Activated B cell treated with CpG ODN at 0.5 μM for 24 hours (primary cell): ENCODE measurements around the gene PSMB5. TPM values are rescaled to one million over a fixed set of nuclear protein-coding genes. Genes with fewer than 3 reads are reported as not detected.

Experiments
- ATAC-seq: fragments of 200-7000 bp; cut with Tn5 transposase; one replicate; pipeline ENCODE4 v1.10.0; 2021; ENCODE audit warnings: low read depth, mild to moderate bottlenecking, moderate library complexity
- CTCF ChIA-PET: fragments of 350-600 bp; sonication (Branson Sonifier 250); formaldehyde crosslinking; loops from one replicate; lab custom pipeline; 2021; ENCODE audit warnings: antibody characterized with exemption; lab: Charles Lee
- POLR2A ChIA-PET: fragments of 350-600 bp; sonication (Branson Sonifier 250); formaldehyde crosslinking; loops from one replicate; lab custom pipeline; 2021; ENCODE audit warnings: antibody characterized with exemption; lab: Charles Lee
- DNase-seq: peaks from one replicate; pipeline ENCODE4 v3.0.0; 2022
- H3K27ac Mint-ChIP-seq: one replicate; pipeline ENCODE4 v1.8.0; 2020; ENCODE audit warnings: mixed read lengths
- H3K27me3 Mint-ChIP-seq: one replicate; pipeline ENCODE4 v1.8.0; 2021; ENCODE audit warnings: mixed read lengths
- H3K36me3 Mint-ChIP-seq: one replicate; pipeline ENCODE4 v1.8.0; 2021; ENCODE audit warnings: low read depth, mixed read lengths
- H3K4me1 Mint-ChIP-seq: one replicate; pipeline ENCODE4 v1.8.0; 2021; ENCODE audit warnings: mixed read lengths
- H3K4me3 Mint-ChIP-seq: one replicate; pipeline ENCODE4 v1.8.0; 2020; ENCODE audit warnings: mild to moderate bottlenecking, mixed read lengths
- H3K9me3 Mint-ChIP-seq: one replicate; pipeline ENCODE4 v1.8.0; 2020; ENCODE audit warnings: mixed read lengths
- intact Hi-C: fragments of 100-400 bp; cut with micrococcal nuclease; formaldehyde crosslinking; loops from one replicate; pipeline ENCODE4 v1.15.1; 2024
- total RNA-seq: library from RNA; stranded (reverse); gene quantifications from 2 replicates; pipeline ENCODE4 v1.2.3, GENCODE V29; 2022
- TF ChIP-seq, protein P1 (sequence below): fragments of 200-600 bp; IDR thresholded peaks from one replicate; pipeline ENCODE4 v1.8.0; 2022; ENCODE audit warnings: antibody characterized with exemption, mild to moderate bottlenecking

Gene PSMB5
- total RNA-seq, 1 donor from 2014 or later = 53.3 TPM

GRCh38 chr14:23051141-23052057 lies 16.7 kb upstream of the PSMB5 start:
- Mint-ChIP-seq H3K36me3 (no peaks in the 10 kb centered on the region), H3K9me3 (no peaks in the 10 kb centered on the region), H3K27me3 (peaks cover 2% of the 10 kb centered on the region), H3K27ac (no peak overlapping the region), H3K4me3 (no peak overlapping the region), H3K4me1 (peaks cover 6% of the 10 kb centered on the region)
- DNase-seq (no peak), ATAC-seq (no peak)
- TF ChIP-seq, protein P1, sequence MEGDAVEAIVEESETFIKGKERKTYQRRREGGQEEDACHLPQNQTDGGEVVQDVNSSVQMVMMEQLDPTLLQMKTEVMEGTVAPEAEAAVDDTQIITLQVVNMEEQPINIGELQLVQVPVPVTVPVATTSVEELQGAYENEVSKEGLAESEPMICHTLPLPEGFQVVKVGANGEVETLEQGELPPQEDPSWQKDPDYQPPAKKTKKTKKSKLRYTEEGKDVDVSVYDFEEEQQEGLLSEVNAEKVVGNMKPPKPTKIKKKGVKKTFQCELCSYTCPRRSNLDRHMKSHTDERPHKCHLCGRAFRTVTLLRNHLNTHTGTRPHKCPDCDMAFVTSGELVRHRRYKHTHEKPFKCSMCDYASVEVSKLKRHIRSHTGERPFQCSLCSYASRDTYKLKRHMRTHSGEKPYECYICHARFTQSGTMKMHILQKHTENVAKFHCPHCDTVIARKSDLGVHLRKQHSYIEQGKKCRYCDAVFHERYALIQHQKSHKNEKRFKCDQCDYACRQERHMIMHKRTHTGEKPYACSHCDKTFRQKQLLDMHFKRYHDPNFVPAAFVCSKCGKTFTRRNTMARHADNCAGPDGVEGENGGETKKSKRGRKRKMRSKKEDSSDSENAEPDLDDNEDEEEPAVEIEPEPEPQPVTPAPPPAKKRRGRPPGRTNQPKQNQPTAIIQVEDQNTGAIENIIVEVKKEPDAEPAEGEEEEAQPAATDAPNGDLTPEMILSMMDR = no peak
- POLR2A ChIA-PET = no interaction called here
- CTCF ChIA-PET = interaction anchor here (0.9 to 1.5 kb wide), 3 partner anchors 65 to 79 kb away, joined by 4 to 5 read pairs (median 4); no protein-coding TSS in a partner anchor
- intact Hi-C loops = loop anchor here (10.0 kb wide), 1 partner anchor 737 kb away; no protein-coding TSS in a partner anchor

- Mint-ChIP-seq H3K27me3 (peaks cover 3% of the 10 kb centered on the region), H3K4me3 (no peak overlapping the region), H3K4me1 (no peaks in the 10 kb centered on the region), H3K9me3 (no peaks in the 10 kb centered on the region), H3K36me3 (no peaks in the 10 kb centered on the region), H3K27ac (no peak overlapping the region)
- ATAC-seq (no peak), DNase-seq (no peak)
- intact Hi-C loops = no loop called here
- TF ChIP-seq, protein P1 = no peak
- ChIA-PET CTCF (interaction anchor here (0.6 to 0.7 kb wide), 2 partner anchors 20 to 25 kb away, joined by 3 read pairs; no protein-coding TSS in a partner anchor), POLR2A (interaction anchor here (1.0 kb wide), 1 partner anchor 11 kb away, joined by 7 read pairs; no protein-coding TSS in a partner anchor)
Observed at GRCh38 chr14:23049011-23049410, 14.3 kb upstream of the PSMB5 start.

DNA sequence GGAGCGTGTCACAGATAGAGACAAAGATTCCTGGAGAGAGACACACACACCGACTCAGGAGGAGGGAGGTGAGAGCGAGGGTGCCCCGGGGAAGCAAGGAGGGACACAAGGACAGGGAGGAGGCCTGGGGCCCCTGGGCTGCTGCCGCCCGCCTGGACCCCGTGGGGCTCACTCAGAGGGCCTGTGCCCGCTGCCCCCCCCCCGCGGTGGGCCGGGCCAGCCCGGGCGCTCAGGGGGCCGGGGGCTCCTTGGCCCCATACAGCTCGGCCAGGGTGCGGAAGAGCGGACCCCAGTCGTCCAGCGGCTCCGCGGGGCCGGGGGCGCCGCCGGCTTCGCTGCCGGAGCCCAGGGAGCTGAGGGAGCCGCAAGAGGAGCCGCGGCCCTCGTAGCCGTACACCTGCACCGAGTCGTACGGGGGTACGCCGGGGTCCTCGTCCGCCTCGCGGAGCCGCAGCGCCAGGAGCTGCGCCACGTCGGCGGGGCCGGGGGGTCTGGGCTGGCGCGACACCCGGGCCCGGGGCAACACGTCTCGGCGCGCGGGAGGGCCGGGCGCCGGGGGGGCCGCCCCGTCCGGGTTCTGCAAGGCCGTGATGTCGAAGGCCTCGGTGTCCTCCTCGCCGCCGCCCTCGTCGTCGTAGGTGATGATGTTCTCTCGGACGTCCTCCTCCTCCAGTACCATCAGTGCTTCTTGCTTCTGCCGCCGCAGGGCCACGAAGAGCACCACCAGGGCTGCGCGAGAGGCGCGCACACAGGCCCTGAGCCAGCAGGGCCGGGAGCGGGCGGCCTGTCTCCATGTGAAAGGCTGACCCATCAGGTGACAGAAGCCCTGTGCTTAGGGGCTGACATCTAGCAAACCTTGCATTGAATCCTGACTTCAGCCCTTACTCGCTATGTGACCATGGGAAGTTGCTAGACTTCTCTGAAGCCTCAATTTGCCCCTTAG lies 13.3 kb upstream of the PSMB5 start:
- H3K27me3 Mint-ChIP-seq = peaks cover 4% of the 10 kb centered on the region
- no peak overlapping the region for H3K27ac Mint-ChIP-seq
- no peaks in the 10 kb centered on the region for H3K4me1 Mint-ChIP-seq
- no peak for ATAC-seq
- intact Hi-C loops = no loop called here
- no peak overlapping the region for H3K4me3 Mint-ChIP-seq
- H3K9me3 Mint-ChIP-seq = no peaks in the 10 kb centered on the region
- no peak for DNase-seq
- CTCF ChIA-PET = interaction anchor here (0.7 to 1.7 kb wide), 2 partner anchors 10 to 21 kb away, joined by 3 to 4 read pairs; partner anchors contain the start of gene CDH24
- POLR2A ChIA-PET = no interaction called here
- no peaks in the 10 kb centered on the region for H3K36me3 Mint-ChIP-seq
- TF ChIP-seq, protein P1 = no peak

DNA sequence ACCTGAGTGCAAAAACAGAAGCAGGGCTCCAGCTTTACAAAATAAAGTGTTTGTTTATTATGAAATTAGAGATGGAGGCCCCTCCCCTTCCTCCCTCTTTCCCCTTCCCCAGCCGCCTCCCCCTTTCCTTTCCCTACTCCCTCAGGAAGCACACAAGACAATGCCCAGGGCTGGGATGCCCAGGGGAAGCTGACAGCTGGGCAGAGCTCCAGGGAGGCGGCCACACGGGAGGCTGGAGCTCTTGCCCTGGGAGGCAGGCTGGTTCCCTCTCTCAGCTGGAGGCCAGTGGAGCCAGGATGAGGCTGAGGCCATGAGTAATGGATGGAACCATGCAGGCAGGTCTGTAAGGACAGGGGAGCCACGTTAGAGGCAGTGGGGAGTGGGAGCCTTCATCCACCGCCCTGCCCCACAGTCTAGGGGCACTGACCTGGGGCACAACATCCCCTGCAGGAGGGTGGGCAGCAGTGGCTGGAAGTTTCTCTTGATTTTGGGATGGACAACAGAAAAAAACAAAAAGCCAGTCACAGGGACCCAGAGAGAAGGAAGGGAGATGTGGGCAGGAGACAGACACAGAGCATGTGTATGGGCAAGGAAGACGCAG lies 12.4 kb upstream of the PSMB5 start:
- H3K4me3 Mint-ChIP-seq = no peak overlapping the region
- TF ChIP-seq, protein P1 = no peak
- H3K27me3 Mint-ChIP-seq = peaks cover 4% of the 10 kb centered on the region
- H3K27ac Mint-ChIP-seq = no peak overlapping the region
- no peaks in the 10 kb centered on the region for H3K4me1 Mint-ChIP-seq
- DNase-seq (no peak), ATAC-seq (no peak)
- no peaks in the 10 kb centered on the region for H3K9me3 Mint-ChIP-seq
- no peaks in the 10 kb centered on the region for H3K36me3 Mint-ChIP-seq
- intact Hi-C loops = no loop called here
- ChIA-PET POLR2A (interaction anchor here (0.7 kb wide), 1 partner anchor 345 kb away, joined by 5 read pairs; no protein-coding TSS in a partner anchor), CTCF (interaction anchor here (1.5 to 1.7 kb wide), 2 partner anchors 11 to 60 kb away, joined by 4 read pairs; partner anchors contain the start of gene CDH24)
